Stimulated activated naive CD8-positive, alpha-beta T cell treated with anti-CD3 and anti-CD28 coated beads, Interleukin-15, Interleukin-2, amounts not matched to agents 100 ng/mL and 50 ng/mL, for 24 hours (primary cell): ENCODE results near the gene CAMSAP1.

Experiments
- H3K27ac Mint-ChIP-seq: one replicate; pipeline ENCODE4 v1.8.0; 2021; ENCODE audit warnings: mild to moderate bottlenecking, mixed read lengths
- H3K27me3 Mint-ChIP-seq: one replicate; pipeline ENCODE4 v1.8.0; 2021; ENCODE audit warnings: mixed read lengths
- H3K36me3 Mint-ChIP-seq: one replicate; pipeline ENCODE4 v1.8.0; 2021; ENCODE audit warnings: low read depth, mixed read lengths
- H3K4me1 Mint-ChIP-seq: one replicate; pipeline ENCODE4 v1.8.0; 2021; ENCODE audit warnings: low read depth, mixed read lengths
- H3K4me3 Mint-ChIP-seq: one replicate; pipeline ENCODE4 v1.8.0; 2021; ENCODE audit warnings: mild to moderate bottlenecking, mixed read lengths
- H3K9me3 Mint-ChIP-seq: one replicate; pipeline ENCODE4 v1.8.0; 2021; ENCODE audit warnings: mixed read lengths

The CAMSAP1 gene

GRCh38 chr9:135929656-135930445 lies 22.5 kb upstream of the CAMSAP1 start:
- H3K27ac Mint-ChIP-seq = no peak overlapping the region
- no peak overlapping the region for H3K4me3 Mint-ChIP-seq
- H3K4me1 Mint-ChIP-seq = peaks cover 28% of the 10 kb centered on the region
- no peaks in the 10 kb centered on the region for H3K9me3 Mint-ChIP-seq
- H3K36me3 Mint-ChIP-seq = peaks cover 36% of the 10 kb centered on the region
- H3K27me3 Mint-ChIP-seq = no peaks in the 10 kb centered on the region

- no peaks in the 10 kb centered on the region for H3K9me3 Mint-ChIP-seq
- no peaks in the 10 kb centered on the region for H3K27me3 Mint-ChIP-seq
- H3K27ac Mint-ChIP-seq = no peak overlapping the region
- peaks cover 34% of the 10 kb centered on the region for H3K36me3 Mint-ChIP-seq
- H3K4me3 Mint-ChIP-seq = no peak overlapping the region
- peaks cover 35% of the 10 kb centered on the region for H3K4me1 Mint-ChIP-seq
Measured at GRCh38 chr9:135928731-135929655, 21.6 kb upstream of the CAMSAP1 start.

GRCh38 chr9:135928074-135928730 lies 20.9 kb upstream of the CAMSAP1 start:
- peaks cover 35% of the 10 kb centered on the region for H3K4me1 Mint-ChIP-seq
- no peaks in the 10 kb centered on the region for H3K9me3 Mint-ChIP-seq
- H3K4me3 Mint-ChIP-seq = no peak overlapping the region
- no peaks in the 10 kb centered on the region for H3K27me3 Mint-ChIP-seq
- peaks cover 26% of the 10 kb centered on the region for H3K36me3 Mint-ChIP-seq
- no peak overlapping the region for H3K27ac Mint-ChIP-seq

- Mint-ChIP-seq H3K27ac (no peak overlapping the region), H3K36me3 (peaks cover 20% of the 10 kb centered on the region), H3K4me1 (peaks cover 35% of the 10 kb centered on the region), H3K27me3 (no peaks in the 10 kb centered on the region), H3K4me3 (no peak overlapping the region), H3K9me3 (no peaks in the 10 kb centered on the region)
Measured at GRCh38 chr9:135927195-135928013, 20.1 kb upstream of the CAMSAP1 start.

- H3K27ac Mint-ChIP-seq = peak overlapping the region; percentile 77
- H3K9me3 Mint-ChIP-seq = no peaks in the 10 kb centered on the region
- peaks cover 35% of the 10 kb centered on the region for H3K4me1 Mint-ChIP-seq
- H3K27me3 Mint-ChIP-seq = no peaks in the 10 kb centered on the region
- H3K4me3 Mint-ChIP-seq = no peak overlapping the region
- H3K36me3 Mint-ChIP-seq = peaks cover 17% of the 10 kb centered on the region
Measured at GRCh38 chr9:135926402-135927194, 19.3 kb upstream of the CAMSAP1 start.

GRCh38 chr9:135925496-135926133 lies 18.3 kb upstream of the CAMSAP1 start:
- H3K9me3 Mint-ChIP-seq = no peaks in the 10 kb centered on the region
- peak overlapping the region; percentile 32 for H3K4me3 Mint-ChIP-seq
- peaks cover 35% of the 10 kb centered on the region for H3K4me1 Mint-ChIP-seq
- peak overlapping the region; percentile 77 for H3K27ac Mint-ChIP-seq
- H3K27me3 Mint-ChIP-seq = no peaks in the 10 kb centered on the region
- H3K36me3 Mint-ChIP-seq = peaks cover 13% of the 10 kb centered on the region

- H3K27ac Mint-ChIP-seq = peak overlapping the region; percentile 75
- H3K9me3 Mint-ChIP-seq = no peaks in the 10 kb centered on the region
- no peaks in the 10 kb centered on the region for H3K27me3 Mint-ChIP-seq
- peaks cover 9% of the 10 kb centered on the region for H3K36me3 Mint-ChIP-seq
- H3K4me3 Mint-ChIP-seq = peak overlapping the region; percentile 32
- H3K4me1 Mint-ChIP-seq = peaks cover 35% of the 10 kb centered on the region
Measured at GRCh38 chr9:135924628-135925338, 17.4 kb upstream of the CAMSAP1 start.

- Mint-ChIP-seq H3K4me3 (no peak overlapping the region), H3K9me3 (peaks cover 7% of the 10 kb centered on the region), H3K27me3 (no peaks in the 10 kb centered on the region), H3K36me3 (peaks cover 13% of the 10 kb centered on the region), H3K4me1 (peaks cover 35% of the 10 kb centered on the region), H3K27ac (no peak overlapping the region)
Measured at GRCh38 chr9:135923508-135923907, 16.2 kb upstream of the CAMSAP1 start.

- peaks cover 18% of the 10 kb centered on the region for H3K36me3 Mint-ChIP-seq
- H3K9me3 Mint-ChIP-seq = peaks cover 13% of the 10 kb centered on the region
Measured at GRCh38 chr9:135921749-135922310, 14.5 kb upstream of the CAMSAP1 start.

GRCh38 chr9:135920973-135921585 lies 13.7 kb upstream of the CAMSAP1 start:
- peaks cover 19% of the 10 kb centered on the region for H3K9me3 Mint-ChIP-seq
- H3K27ac Mint-ChIP-seq = no peak overlapping the region
- no peak overlapping the region for H3K4me3 Mint-ChIP-seq
- H3K27me3 Mint-ChIP-seq = no peaks in the 10 kb centered on the region
- peaks cover 25% of the 10 kb centered on the region for H3K36me3 Mint-ChIP-seq
- peaks cover 20% of the 10 kb centered on the region for H3K4me1 Mint-ChIP-seq

More at GRCh38 chr9:135921749-135922310, 14.5 kb upstream of the CAMSAP1 start:
- peaks cover 27% of the 10 kb centered on the region for H3K4me1 Mint-ChIP-seq
- H3K27me3 Mint-ChIP-seq = no peaks in the 10 kb centered on the region
- no peak overlapping the region for H3K27ac Mint-ChIP-seq
- no peak overlapping the region for H3K4me3 Mint-ChIP-seq

GRCh38 chr9:135920256-135920930 lies 13.0 kb upstream of the CAMSAP1 start:
- Mint-ChIP-seq H3K36me3 (peaks cover 28% of the 10 kb centered on the region), H3K27ac (no peak overlapping the region), H3K27me3 (no peaks in the 10 kb centered on the region), H3K4me1 (peaks cover 13% of the 10 kb centered on the region), H3K9me3 (peaks cover 26% of the 10 kb centered on the region), H3K4me3 (no peak overlapping the region)
